GM23248 (cell line): ENCODE measurements around the gene MIA3. TPM values are rescaled to one million over a fixed set of nuclear protein-coding genes. Genes with fewer than 3 reads are reported as not detected.
A peak's percentile ranks its signal among the peaks of the same experiment; 100 is the strongest.

ENCODE experiments used
- DNase-seq: peaks from one replicate; pipeline ENCODE4 v3.0.0-alpha.2; 2015
- H2AFZ ChIP-seq: fragments of 200-600 bp; sonication (generic); 2 replicates; pipeline ENCODE4 v1.6.1; 2016; ENCODE audit warnings: antibody characterized with exemption
- H3F3A ChIP-seq: fragments of 200-600 bp; sonication (generic); 2 replicates; pipeline ENCODE4 v1.6.1; 2016; ENCODE audit warnings: mild to moderate bottlenecking, antibody characterized with exemption, mixed run types; ENCODE audit not compliant: insufficient read depth
- H3K27ac ChIP-seq: fragments of 200-600 bp; sonication (generic); 2 replicates; pipeline ENCODE4 v1.5.1; 2016; ENCODE audit warnings: mild to moderate bottlenecking
- H3K27me3 ChIP-seq: fragments of 200-600 bp; sonication (generic); replicated peaks from 2 replicates; pipeline ENCODE4 v1.6.1; 2016; ENCODE audit warnings: mild to moderate bottlenecking; ENCODE audit not compliant: insufficient read depth
- H3K36me3 ChIP-seq: fragments of 200-600 bp; sonication (generic); 2 replicates; pipeline ENCODE4 v1.6.1; 2016; ENCODE audit warnings: low read depth, mild to moderate bottlenecking
- H3K4me1 ChIP-seq: fragments of 200-600 bp; sonication (generic); 2 replicates; pipeline ENCODE4 v1.6.1; 2016; ENCODE audit warnings: mild to moderate bottlenecking; ENCODE audit not compliant: insufficient read depth
- H3K4me2 ChIP-seq: fragments of 200-600 bp; sonication (generic); one replicate; pipeline ENCODE4 v1.6.1; 2016; ENCODE audit warnings: mild to moderate bottlenecking; ENCODE audit not compliant: unreplicated experiment
- H3K4me3 ChIP-seq: fragments of 200-600 bp; sonication (generic); 2 replicates; pipeline ENCODE4 v1.5.1; 2016; ENCODE audit warnings: mild to moderate bottlenecking
- H3K79me2 ChIP-seq: fragments of 200-600 bp; sonication (generic); 2 replicates; pipeline ENCODE4 v1.6.1; 2016; ENCODE audit warnings: mild to moderate bottlenecking; ENCODE audit not compliant: insufficient read depth
- H3K9ac ChIP-seq: fragments of 200-600 bp; sonication (generic); 2 replicates; pipeline ENCODE4 v1.6.1; 2016; ENCODE audit warnings: mild to moderate bottlenecking
- H3K9me2 ChIP-seq: fragments of 200-600 bp; sonication (generic); 2 replicates; pipeline ENCODE4 v1.6.1; 2016; ENCODE audit warnings: mixed run types, mild to moderate bottlenecking, moderate library complexity; ENCODE audit not compliant: insufficient read depth
- H3K9me3 ChIP-seq: fragments of 200-600 bp; sonication (generic); one replicate; pipeline ENCODE4 v1.6.1; 2017; ENCODE audit warnings: low read depth
- H4K20me1 ChIP-seq: fragments of 200-600 bp; sonication (generic); 2 replicates; pipeline ENCODE4 v1.6.0; 2016; ENCODE audit not compliant: insufficient read depth
- EZH2 ChIP-seq: fragments of 200-600 bp; sonication (generic); IDR thresholded peaks from 2 replicates; pipeline ENCODE4 v1.6.1; 2018; ENCODE audit warnings: antibody characterized with exemption, mild to moderate bottlenecking; ENCODE audit not compliant: insufficient read depth, poor library complexity, severe bottlenecking
- EZH2phosphoT487 ChIP-seq: fragments of 200-600 bp; sonication (generic); IDR thresholded peaks from 2 replicates; pipeline ENCODE4 v1.6.1; 2018; ENCODE audit warnings: antibody characterized with exemption, moderate library complexity, mild to moderate bottlenecking, low read depth; ENCODE audit not compliant: insufficient read depth
- WGBS, 2 experiments: methylation state at CpG; one replicate each; pipeline ENCODE4 v1.1.6; 2015 to 2017; ENCODE audit warnings: low lambda C conversion rate in 2 of 2, low coverage in 1 of 2; ENCODE audit errors: missing lambda C conversion rate in 2 of 2; 5-methylcytosine and 5-hydroxymethylcytosine counted together
- in situ Hi-C: fragments of 300-500 bp; cut with MboI; formaldehyde crosslinking; loops from 2 replicates; pipeline ENCODE4 v1.15.0; 2020
- polyA plus RNA-seq: library from polyadenylated mRNA; unstranded; fragments of >200 nt; fragmentation: Nextera tagmentation; extraction: Ambion mirVana; gene quantifications from 2 replicates; pipeline ENCODE4 v1.2.1, GENCODE V29; 2016
- total RNA-seq: library from RNA; depleted of rRNA; stranded (reverse); fragments of >200 nt; shearing (Covaris generic); gene quantifications from 2 replicates; pipeline ENCODE4 v1.2.3, GENCODE V29; 2014

MIA3 gene
- total and polyA plus RNA-seq, 2 experiments from 2014 or later: 35.8 to 47.5 TPM

DNA sequence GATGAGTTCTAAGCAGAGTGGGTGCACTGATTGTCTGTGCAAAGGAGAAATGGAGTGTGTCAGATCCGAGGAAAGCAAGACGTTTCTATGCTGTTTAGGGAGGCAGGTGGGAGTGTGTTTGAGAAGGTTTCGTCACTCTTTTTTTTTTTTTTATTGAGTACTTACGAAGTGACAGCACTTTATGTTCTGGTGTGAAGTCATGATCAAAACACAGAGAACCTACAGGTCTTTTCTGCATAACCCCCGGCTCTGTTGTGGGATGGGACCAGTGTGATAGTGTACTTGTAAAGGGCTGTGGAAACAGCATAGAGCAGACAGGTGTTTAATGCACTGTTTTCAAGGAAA lies 26.7 kb downstream of the MIA3 start:
- Histone ChIP-seq H3K9ac (peak overlapping the region; percentile 97), H3K4me1 (peaks cover 21% of the 10 kb centered on the region), H2AFZ (peak overlapping the region; percentile 91), H3K27ac (peak overlapping the region; percentile 92), H3K9me2 (no peaks in the 10 kb centered on the region), H3K4me3 (peak overlapping the region; percentile 98), H4K20me1 (no peaks in the 10 kb centered on the region), H3K79me2 (peaks cover 59% of the 10 kb centered on the region), H3F3A (peaks cover 11% of the 10 kb centered on the region; the same call in 1 of the 2 replicates), H3K9me3 (no peaks in the 10 kb centered on the region), H3K4me2 (peak overlapping the region; percentile 94), H3K27me3 (no peaks in the 10 kb centered on the region), H3K36me3 (peaks cover 33% of the 10 kb centered on the region)
- in situ Hi-C loops: loop anchor here (25.0 kb wide), 1 partner anchor 1157 kb away; no protein-coding TSS in a partner anchor
- WGBS, 2 experiments: 1 to 3% methylated on average over 5 of the region's 5 CpGs
- DNase-seq: peak; percentile 51
- TF ChIP-seq EZH2phosphoT487: no peak

DNA sequence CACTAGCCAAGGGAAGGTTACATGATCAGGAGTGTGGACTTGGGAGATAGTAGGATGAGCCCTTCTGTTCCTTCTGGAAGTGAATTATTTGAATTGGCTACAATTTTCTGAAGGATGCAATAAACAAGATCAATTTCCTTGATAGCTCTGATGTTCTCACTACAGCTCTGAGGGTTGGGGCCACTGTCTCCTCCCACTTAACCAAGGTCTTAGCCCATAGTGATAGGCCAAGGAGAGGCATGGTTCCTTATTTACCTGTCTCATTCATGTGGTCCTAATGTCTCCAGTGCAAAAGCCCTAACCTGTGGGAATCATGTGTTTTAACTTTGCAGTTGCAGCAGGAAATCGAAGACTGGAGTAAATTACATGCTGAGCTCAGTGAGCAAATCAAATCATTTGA lies 34.8 kb downstream of the MIA3 start:
- no peak for DNase-seq
- no peak overlapping the region for H3K27ac ChIP-seq
- H4K20me1 ChIP-seq: no peaks in the 10 kb centered on the region
- in situ Hi-C loops: no loop called here
- TF ChIP-seq EZH2: no peak
- TF ChIP-seq EZH2phosphoT487: no peak
- H3K9me2 ChIP-seq: no peaks in the 10 kb centered on the region
- no peaks in the 10 kb centered on the region for H3K27me3 ChIP-seq
- H3K4me3 ChIP-seq: no peak overlapping the region
- peaks cover 8% of the 10 kb centered on the region for H3K4me1 ChIP-seq
- no peak overlapping the region for H2AFZ ChIP-seq
- H3K79me2 ChIP-seq: peaks cover 24% of the 10 kb centered on the region; the same call in 1 of the 2 replicates
- H3K9me3 ChIP-seq: no peaks in the 10 kb centered on the region
- no peak overlapping the region for H3K4me2 ChIP-seq
- H3K36me3 ChIP-seq: peaks cover 91% of the 10 kb centered on the region
- peaks cover 27% of the 10 kb centered on the region for H3F3A ChIP-seq
- 88 to 89% methylated on average over 1 of the region's 1 CpG for WGBS, 2 experiments
- H3K9ac ChIP-seq: no peak overlapping the region

DNA sequence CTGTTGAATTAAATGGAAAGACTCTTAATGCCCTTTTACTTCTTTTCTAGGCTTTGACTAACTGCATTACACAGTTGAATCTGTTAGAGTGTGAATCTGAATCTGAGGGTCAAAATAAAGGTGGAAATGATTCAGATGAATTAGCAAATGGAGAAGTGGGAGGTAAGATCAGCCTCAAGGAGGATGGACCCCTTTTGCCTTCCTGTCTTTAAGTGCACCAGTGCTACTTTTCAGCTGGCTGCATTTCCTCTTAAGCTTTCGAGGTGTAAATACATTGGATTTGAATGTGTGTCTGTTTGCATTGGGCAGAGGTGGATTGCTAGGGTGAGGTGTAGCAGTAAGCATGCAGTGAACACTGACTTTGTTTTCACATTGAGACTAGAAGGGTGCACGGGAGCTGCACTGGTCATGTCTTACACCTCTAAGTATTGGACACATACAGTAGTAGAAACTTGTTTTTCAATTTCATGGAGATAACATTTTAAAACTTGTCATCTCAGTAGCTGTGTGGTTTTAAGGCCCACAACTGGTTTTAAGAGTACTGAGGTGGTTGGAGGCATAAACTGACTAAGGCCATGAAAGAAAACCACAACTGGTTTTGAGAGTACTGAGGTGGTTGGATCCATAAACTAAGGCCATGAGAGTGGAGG lies 35.4 kb downstream of the MIA3 start:
- Histone ChIP-seq H4K20me1 (no peaks in the 10 kb centered on the region), H3K36me3 (peaks cover 94% of the 10 kb centered on the region), H3K79me2 (peaks cover 23% of the 10 kb centered on the region; the same call in 1 of the 2 replicates), H3K27me3 (no peaks in the 10 kb centered on the region), H3K9me3 (no peaks in the 10 kb centered on the region), H2AFZ (no peak overlapping the region), H3K4me3 (no peak overlapping the region), H3K4me1 (peaks cover 8% of the 10 kb centered on the region), H3K4me2 (no peak overlapping the region), H3K27ac (no peak overlapping the region), H3K9ac (no peak overlapping the region), H3K9me2 (no peaks in the 10 kb centered on the region), H3F3A (peaks cover 27% of the 10 kb centered on the region)
- 96 to 98% methylated on average over 2 of the region's 2 CpGs for WGBS, 2 experiments
- TF ChIP-seq EZH2 (no peak), EZH2phosphoT487 (no peak)
- DNase-seq: no peak
- in situ Hi-C loops: no loop called here

DNA sequence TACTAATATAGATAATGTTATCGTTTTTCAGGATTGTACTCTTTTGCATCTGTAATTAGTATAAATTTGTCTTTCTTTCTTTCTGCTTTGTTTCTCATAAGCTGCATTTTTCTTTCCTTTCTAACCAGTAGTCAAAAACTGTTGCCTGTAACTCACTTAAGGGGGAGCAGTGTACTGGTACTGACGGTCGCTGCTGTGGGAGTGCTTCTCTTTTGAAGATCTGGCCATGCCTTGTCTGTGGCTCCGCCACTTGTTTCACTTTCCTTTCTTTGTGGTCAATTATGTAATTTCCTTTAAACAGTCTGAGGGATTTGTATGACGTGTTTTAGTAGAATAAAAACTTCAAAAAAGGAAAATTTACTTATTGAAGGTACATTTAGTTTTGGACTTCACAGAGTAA lies 37.0 kb downstream of the MIA3 start:
- 27 to 33% methylated on average over 5 of the region's 5 CpGs for WGBS, 2 experiments
- H3K27ac ChIP-seq: peak overlapping the region; percentile 27
- peak; percentile 72 for DNase-seq

More for the DNA sequence above, 37.0 kb downstream of the MIA3 start:
- Histone ChIP-seq H3K9me2 (no peaks in the 10 kb centered on the region), H3K79me2 (peaks cover 18% of the 10 kb centered on the region; the same call in 1 of the 2 replicates), H3K4me3 (peak overlapping the region; percentile 10; the same call in 1 of the 2 replicates), H3K4me1 (peaks cover 8% of the 10 kb centered on the region), H3K9ac (peak overlapping the region; percentile 35), H3K27me3 (no peaks in the 10 kb centered on the region), H3K4me2 (peak overlapping the region; percentile 6), H3K9me3 (no peaks in the 10 kb centered on the region), H3K36me3 (peaks cover 96% of the 10 kb centered on the region), H2AFZ (peak overlapping the region; percentile 26), H4K20me1 (no peaks in the 10 kb centered on the region), H3F3A (peaks cover 30% of the 10 kb centered on the region)
- TF ChIP-seq EZH2phosphoT487: no peak
- no peak for TF ChIP-seq EZH2
- in situ Hi-C loops: no loop called here
